MM.1S (cell line): Measurements from ENCODE around the gene CYB5R3.

ENCODE experiments used
- EZH2 ChIP-seq: fragments of 300-600 bp; sonication (generic); optimal IDR thresholded peaks from 2 replicates; pipeline ENCODE3; 2017; ENCODE audit warnings: low read depth, mild to moderate bottlenecking, antibody characterized with exemption, low read length, mixed read lengths
- EZH2phosphoT487 ChIP-seq: fragments of 300-600 bp; sonication (generic); IDR thresholded peaks from 2 replicates; pipeline ENCODE4 v1.6.1; 2018; ENCODE audit warnings: antibody characterized with exemption, low read length
- TF ChIP-seq, protein P1 (sequence below): fragments of 300-600 bp; sonication (generic); IDR thresholded peaks from 2 replicates; pipeline ENCODE4 v1.5.1; 2016; ENCODE audit warnings: antibody characterized with exemption, low read length, mixed read lengths

DNA sequence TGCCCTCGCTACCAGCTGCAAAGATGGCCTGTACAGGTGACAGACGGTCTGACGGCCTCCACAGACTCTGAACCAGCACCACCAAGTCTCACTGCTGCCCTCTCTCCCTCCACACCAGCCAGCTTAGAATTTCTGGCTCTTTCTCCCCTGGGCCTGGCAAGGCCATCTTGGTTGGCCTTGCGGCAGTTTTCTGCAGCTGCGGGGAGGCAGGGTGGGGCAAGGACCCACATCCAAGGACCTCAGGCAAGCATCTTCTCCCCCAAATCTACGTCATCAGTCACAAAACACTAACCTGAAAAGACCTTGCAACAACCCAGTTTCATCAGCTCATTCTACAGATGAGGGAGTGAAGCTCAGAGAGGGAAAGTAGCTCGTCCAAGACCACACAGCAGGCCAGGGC, 22.8 kb downstream of the CYB5R3 start:
- TF ChIP-seq, protein P1, sequence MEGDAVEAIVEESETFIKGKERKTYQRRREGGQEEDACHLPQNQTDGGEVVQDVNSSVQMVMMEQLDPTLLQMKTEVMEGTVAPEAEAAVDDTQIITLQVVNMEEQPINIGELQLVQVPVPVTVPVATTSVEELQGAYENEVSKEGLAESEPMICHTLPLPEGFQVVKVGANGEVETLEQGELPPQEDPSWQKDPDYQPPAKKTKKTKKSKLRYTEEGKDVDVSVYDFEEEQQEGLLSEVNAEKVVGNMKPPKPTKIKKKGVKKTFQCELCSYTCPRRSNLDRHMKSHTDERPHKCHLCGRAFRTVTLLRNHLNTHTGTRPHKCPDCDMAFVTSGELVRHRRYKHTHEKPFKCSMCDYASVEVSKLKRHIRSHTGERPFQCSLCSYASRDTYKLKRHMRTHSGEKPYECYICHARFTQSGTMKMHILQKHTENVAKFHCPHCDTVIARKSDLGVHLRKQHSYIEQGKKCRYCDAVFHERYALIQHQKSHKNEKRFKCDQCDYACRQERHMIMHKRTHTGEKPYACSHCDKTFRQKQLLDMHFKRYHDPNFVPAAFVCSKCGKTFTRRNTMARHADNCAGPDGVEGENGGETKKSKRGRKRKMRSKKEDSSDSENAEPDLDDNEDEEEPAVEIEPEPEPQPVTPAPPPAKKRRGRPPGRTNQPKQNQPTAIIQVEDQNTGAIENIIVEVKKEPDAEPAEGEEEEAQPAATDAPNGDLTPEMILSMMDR = no peak
- TF ChIP-seq EZH2 (no peak), EZH2phosphoT487 (no peak)
